HG02973 (cell line): ENCODE results near the gene DOC2B.
"Not testable (repeated sequence)": the region's sequence is repeated elsewhere in the genome, so short reads cannot be mapped to it uniquely, and the experiment has no call there.

Experiments used
- ATAC-seq: cut with Tn5 transposase; IDR thresholded peaks from one replicate; pipeline ENCODE4 v1.9.1; 2021; ENCODE audit warnings: moderate library complexity; ENCODE audit not compliant: unreplicated experiment

DOC2B gene

GRCh38 chr17:193426-193810 lies 12.0 kb upstream of the DOC2B start:
- no peak for ATAC-seq

- ATAC-seq: no peak
These were observed 11.4 kb upstream of the DOC2B start for GRCh38 chr17:192666-193425.

GRCh38 chr17:189444-189843 lies 8.0 kb upstream of the DOC2B start:
- no peak for ATAC-seq

GRCh38 chr17:187130-187529 lies 5.7 kb upstream of the DOC2B start:
- no peak for ATAC-seq

DNA sequence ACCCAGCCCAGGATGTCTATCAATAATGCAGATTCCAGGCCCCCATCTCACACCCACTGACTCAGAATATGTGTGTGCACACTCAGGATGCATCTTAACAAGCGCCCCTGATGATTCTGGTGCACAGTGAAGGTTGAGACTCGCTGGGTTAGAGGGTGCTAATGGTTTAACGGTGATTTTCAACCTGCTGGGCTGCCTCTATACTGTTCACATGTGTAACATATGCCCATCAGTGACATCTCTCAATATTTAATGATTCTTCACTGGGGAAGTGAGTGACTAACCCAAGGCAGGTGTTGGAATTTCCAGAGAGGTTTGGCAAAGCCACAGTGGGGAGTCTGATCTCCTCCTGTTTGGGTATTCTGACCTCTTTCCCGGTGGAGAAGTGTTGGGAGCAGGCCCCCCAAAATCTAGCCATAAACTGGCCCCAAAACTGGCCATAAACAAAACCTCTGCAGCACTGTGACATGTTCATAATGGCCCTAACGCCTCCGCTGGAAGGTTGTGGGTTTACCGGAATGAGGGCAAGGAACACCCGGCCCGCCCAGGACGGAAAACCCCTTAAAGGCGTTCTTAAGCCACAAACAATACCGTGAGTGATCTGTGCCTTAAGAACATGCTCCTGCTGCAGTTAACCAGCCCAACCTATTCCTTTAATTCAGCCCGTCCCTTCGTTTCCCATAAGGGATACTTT lies 4.1 kb upstream of the DOC2B start:
- no peak for ATAC-seq

DNA sequence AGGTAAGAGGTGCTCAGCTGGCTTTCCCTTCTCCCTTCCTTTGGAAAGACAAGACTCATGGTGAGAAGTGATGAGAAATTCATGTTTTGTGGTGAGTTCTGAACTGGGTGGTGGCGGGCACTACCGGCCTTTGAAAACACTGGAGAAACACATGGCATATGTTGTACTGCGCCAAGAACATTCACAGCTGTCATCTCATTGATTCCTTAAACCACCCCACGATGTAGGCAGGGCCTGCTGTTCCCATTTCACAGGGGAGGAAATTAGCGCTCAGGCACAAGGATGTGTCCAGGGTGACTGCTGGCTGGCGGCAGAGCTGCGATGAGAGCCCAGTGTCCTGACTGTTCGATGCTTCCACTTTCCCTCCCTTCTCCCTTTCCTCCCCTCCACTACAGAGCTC lies 1.6 kb upstream of the DOC2B start:
- ATAC-seq: no peak

- no peak for ATAC-seq
These were observed 751 bp upstream of the DOC2B start for GRCh38 chr17:182050-182751.

- ATAC-seq: no peak
These were observed 837 bp downstream of the DOC2B start for GRCh38 chr17:180381-181244.

GRCh38 chr17:179781-180380 lies 1.6 kb downstream of the DOC2B start:
- no peak for ATAC-seq

DNA sequence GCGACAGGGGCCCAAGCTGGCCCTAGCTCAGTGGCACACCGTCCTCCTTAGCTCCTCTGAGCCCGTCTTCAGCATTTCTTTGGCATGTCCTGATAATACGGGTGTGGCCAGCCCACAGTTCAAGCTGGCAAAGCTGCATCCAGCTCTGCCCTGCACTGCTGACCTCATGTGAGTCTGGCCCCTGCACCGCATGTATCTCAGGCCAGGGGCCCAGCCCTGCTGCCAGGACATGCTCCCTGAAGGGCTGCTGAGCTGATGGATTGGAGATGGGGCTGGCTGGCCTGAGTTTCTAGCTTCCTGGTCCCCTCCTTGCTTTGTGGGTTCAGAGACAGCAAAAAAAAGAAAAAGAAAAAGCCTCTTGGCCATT lies 2.4 kb downstream of the DOC2B start:
- ATAC-seq: no peak

DNA sequence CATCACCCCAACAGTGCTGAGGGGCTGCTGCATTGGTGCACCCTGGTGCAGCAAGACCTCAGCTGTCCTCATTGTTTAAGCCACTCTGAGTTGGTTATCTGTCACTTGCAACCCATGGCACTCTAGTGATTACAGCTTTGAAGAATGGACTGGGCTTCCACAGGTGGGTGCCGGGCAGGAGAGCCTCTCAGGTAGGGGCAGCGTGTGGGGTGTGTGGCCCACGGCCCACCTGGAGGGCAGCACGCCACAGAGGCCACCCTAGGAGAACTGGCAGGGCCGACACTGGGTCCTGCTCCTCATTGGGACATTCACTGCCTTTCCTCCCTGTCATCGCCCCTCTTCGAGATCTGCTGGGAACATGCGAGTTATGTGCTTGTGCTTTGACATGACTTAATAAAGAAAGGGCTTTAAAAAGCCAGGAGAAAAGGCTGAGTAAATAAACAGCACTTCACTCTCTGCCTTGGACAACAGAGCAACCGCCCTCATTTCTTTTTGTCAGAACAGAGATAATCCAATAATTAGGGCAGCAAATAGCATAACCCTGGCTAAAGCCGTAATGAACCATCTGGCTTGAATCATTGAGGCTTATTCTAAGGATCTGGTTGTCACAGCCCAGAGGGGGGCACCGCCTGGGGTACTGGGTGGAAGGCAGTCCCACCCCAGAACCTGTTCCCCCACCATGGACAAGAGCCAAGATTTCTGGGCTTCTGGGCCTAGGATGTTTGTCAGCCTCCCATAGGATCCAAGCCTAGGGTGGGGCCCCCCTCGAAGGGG lies 3.0 kb downstream of the DOC2B start:
- ATAC-seq: no peak

DNA sequence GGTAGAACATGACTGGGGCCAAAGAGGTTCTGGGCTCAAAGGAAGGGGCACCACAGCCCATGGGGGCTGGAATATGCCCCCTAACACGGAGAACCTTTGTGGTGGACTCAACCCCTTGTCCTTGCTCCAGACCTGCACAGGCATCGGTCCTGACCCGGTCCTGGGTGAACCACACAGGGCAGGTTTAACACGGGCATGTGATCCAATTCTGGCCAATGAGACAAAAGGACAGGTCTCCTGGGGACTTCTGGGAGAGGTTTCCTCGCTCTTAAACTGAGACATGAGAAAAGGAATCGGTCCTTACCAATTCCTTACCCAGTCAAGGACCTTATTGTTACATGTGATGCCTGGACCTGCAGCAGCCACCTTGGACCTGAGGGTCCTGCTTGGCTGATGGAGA lies 3.7 kb downstream of the DOC2B start:
- no peak for ATAC-seq

DNA sequence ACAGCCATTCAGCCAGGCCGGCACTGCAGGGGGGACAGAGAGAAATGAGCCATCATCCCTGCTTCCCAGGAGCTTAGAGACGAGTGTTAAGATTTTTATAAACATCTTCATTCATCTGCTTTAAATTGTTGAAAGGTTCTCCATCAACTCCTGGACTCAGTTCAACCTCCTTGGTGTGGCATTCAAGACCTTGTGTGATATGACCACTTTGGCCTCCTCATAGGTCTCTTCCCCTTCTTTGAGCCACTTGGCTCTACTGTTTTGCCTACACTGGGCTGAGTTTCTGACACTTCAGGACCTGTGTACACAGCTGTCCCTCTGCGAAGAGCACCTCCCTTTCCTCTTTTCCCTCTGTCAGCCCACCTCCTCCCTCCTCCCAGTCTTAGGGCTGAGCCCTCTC lies 4.3 kb downstream of the DOC2B start:
- no peak for ATAC-seq

GRCh38 chr17:173166-173911 lies 8.1 kb downstream of the DOC2B start:
- no peak for ATAC-seq

DNA sequence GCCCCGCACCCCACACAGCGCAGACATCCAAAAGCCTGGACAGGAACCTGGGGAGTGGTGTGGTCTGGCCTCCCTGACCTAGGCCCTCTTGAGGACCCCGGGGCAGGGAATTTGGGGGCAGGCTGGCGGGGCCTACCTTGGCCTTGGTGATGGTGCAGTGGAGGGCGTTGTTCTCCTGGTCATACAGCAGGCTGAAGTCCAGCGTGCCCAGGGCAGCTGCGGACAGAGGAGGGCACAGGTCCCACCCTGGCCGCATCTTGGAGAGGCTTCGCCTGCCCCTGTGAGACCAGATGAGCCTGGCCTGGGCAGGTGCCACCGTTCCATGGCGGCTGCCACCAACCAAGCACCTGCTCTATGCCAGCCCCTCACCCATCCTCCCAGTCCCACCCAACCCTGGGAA lies 9.0 kb downstream of the DOC2B start:
- no peak for ATAC-seq

DNA sequence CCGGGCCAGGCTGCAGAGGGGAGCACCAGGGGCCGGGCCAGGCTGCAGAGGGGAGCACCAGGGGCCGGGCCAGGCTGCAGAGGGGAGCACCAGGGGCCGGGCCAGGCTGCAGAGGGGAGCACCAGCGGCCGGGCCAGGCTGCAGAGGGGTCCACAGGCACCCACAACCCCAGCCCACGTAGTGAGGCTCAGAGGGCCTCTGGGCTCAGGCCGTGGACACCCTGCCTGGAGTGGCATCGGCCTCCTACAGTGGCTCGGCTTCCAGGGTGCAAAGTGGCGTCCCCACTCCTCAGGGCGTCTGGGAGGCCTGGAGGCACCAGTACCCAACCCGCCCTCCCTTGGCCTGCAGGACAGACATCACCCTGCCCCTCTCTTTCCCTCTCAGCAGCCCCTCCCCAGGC lies 9.6 kb downstream of the DOC2B start:
- no peak for ATAC-seq

DNA sequence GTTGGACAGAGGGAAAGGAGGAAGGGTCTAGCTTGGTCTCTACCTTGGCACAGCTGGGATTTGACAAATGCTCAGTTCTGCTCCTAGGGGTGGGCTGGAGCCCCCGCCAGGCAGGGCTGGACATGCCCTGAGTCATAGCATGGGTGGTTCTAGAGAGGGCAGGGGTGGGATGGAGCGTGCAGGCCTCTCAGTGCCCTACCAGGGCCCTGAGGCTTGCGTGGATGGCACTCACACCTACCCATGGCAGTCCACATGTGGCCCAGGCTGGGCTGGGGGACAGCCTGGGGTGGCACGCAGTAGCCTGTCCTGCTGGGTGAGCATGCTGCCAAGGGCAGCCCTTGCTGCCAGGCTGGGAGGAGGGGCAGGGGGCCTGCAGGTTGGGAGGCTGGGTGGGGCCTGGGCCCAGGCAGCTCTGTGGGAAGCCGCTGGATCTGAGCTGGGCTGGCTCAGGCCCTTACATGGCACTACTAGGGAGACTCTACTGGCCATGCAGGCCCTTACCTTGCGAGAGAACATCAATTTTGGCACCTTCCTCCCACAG lies 11.2 kb downstream of the DOC2B start:
- ATAC-seq: no peak

- not testable (repeated sequence) for ATAC-seq
These were observed 12.8 kb downstream of the DOC2B start for GRCh38 chr17:168614-169013.

DNA sequence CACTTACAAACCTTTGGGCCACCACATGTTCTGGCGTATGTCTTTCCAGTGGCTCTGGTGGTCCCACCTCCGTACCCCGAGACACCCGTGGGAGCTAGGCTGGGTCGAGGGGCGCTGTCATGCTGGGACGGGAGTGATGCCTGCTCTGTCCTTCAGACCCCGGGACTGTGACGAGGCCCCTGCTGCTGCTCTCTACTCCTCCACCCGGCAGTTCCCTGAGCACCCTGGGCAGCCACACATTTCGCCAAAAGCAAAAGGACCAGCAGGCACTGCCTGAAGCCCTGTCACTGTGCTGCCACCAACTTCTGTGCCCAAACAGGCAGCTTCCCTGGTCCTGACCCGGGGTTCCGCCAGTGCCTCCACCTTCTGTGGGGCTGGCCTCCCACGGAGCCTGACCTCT lies 15.5 kb downstream of the DOC2B start:
- ATAC-seq: no peak
